AG10803 (cell line): Measurements from ENCODE around the gene RPS19BP1.
A peak's percentile ranks its signal among the peaks of the same experiment; 100 is the strongest.
"Not testable (repeated sequence)": the region's sequence is repeated elsewhere in the genome, so short reads cannot be mapped to it uniquely, and the experiment has no call there.

Source experiments
- DNase-seq: peaks from one replicate; pipeline ENCODE4 v3.0.0; 2010; ENCODE audit warnings: low read depth
- H3K4me3 ChIP-seq: 2 replicates; pipeline ENCODE4 v1.5.1; 2011; ENCODE audit warnings: mild to moderate bottlenecking, low read length, control low read depth
- TF ChIP-seq, protein P1 (sequence below): conservative IDR thresholded peaks from 2 replicates; pipeline ENCODE4 v1.5.1; 2011; ENCODE audit warnings: mild to moderate bottlenecking, low read length, control low read depth, inconsistent platforms

Gene RPS19BP1

DNA sequence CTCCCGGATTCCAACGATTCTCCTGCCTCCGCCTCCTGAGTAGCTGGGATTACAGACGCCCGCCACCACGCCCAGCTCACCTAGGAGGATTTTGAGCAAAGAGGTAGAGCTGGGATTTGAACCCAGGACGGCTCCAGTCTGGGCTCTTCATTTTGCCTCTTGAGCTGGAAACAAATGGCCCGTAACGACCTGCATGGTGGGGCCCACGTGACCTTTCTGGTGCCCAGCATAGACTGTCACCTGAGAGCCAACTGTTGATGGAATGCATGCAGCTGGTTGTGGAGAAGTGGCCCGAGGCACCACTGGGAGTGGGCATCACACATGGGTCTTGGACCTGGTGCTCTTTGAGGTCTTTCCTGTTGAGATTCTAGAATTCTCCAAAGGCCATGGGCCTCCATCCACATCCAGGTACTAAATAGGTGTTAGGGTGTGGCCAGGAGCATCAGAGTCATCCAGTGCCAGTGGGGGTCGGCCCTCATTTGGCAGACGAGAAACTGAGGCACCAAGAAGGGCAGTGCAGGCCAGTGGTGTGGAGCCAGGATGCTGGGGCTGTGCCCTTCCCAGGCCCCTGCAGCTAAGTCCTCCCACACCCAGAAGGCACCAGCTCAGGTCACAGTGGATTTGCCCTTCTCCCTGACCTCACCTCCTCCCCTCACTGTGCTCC lies 8.3 kb downstream of the RPS19BP1 start:
- DNase-seq: no peak
- TF ChIP-seq, protein P1, sequence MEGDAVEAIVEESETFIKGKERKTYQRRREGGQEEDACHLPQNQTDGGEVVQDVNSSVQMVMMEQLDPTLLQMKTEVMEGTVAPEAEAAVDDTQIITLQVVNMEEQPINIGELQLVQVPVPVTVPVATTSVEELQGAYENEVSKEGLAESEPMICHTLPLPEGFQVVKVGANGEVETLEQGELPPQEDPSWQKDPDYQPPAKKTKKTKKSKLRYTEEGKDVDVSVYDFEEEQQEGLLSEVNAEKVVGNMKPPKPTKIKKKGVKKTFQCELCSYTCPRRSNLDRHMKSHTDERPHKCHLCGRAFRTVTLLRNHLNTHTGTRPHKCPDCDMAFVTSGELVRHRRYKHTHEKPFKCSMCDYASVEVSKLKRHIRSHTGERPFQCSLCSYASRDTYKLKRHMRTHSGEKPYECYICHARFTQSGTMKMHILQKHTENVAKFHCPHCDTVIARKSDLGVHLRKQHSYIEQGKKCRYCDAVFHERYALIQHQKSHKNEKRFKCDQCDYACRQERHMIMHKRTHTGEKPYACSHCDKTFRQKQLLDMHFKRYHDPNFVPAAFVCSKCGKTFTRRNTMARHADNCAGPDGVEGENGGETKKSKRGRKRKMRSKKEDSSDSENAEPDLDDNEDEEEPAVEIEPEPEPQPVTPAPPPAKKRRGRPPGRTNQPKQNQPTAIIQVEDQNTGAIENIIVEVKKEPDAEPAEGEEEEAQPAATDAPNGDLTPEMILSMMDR: no peak
- H3K4me3 ChIP-seq: no peak overlapping the region

DNA sequence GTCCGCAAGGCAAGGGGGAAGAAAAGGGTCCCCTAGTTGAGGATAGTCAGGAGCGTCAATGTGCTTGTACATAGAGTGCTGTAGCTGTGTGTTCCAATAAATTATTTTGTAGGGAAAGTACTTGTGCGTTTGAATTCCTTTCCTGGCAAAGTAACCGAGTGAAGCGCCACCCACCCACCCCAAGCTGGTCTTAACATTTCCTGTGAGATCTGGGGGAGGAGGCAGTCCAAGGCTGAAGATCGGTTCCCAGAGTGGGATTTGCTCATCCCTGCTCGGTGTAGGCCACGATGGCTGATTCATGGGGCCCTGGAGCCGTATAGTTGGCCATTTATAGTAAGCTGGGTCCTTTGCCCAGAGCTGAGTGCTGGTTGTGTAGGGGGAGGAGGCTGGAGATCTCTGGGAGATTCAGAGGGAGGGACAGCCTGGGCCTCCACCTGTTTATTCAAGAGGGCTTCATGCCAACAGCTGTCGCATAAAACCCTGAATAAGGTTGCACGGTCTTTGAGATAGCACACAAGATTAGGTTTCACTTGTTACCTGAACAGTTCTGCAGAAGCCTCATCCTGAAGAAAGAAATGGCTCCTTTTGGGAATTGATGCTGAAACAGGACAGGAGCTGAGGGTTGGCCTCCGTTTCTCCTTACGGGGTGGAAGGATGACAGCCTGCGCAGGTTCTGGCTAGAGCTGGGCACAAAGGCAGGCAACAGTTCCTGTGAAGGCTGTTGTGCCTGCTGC lies 9.8 kb downstream of the RPS19BP1 start:
- TF ChIP-seq, protein P1: no peak
- peak; percentile 71 for DNase-seq
- peak overlapping the region; percentile 94 for H3K4me3 ChIP-seq

DNA sequence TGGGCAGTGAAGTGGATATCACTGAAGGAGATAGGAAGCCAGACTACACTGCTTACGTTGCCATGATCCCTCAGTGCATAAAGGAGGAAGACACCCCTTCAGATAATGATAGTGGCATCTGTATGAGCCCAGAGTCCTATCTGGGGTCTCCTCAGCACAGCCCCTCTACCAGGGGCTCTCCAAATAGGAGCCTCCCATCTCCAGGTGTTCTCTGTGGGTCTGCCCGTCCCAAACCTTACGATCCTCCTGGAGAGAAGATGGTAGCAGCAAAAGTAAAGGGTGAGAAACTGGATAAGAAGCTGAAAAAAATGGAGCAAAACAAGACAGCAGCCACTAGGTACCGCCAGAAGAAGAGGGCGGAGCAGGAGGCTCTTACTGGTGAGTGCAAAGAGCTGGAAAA lies 10.5 kb downstream of the RPS19BP1 start:
- DNase-seq: not testable (repeated sequence)
- H3K4me3 ChIP-seq: peak overlapping the region; percentile 94

DNA sequence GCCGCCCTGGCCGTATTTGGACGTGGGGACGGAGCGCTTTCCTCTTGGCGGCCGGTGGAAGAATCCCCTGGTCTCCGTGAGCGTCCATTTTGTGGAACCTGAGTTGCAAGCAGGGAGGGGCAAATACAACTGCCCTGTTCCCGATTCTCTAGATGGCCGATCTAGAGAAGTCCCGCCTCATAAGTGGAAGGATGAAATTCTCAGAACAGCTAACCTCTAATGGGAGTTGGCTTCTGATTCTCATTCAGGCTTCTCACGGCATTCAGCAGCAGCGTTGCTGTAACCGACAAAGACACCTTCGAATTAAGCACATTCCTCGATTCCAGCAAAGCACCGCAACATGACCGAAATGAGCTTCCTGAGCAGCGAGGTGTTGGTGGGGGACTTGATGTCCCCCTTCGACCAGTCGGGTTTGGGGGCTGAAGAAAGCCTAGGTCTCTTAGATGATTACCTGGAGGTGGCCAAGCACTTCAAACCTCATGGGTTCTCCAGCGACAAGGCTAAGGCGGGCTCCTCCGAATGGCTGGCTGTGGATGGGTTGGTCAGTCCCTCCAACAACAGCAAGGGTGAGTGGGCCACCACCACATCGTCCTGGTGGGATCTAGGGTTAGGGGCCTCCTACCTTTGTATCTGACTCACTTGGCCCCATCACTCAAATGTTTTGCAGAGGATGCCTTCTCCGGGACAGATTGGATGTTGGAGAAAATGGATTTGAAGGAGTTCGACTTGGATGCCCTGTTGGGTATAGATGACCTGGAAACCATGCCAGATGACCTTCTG lies 11.3 kb downstream of the RPS19BP1 start:
- peak; percentile 79 for DNase-seq

DNA sequence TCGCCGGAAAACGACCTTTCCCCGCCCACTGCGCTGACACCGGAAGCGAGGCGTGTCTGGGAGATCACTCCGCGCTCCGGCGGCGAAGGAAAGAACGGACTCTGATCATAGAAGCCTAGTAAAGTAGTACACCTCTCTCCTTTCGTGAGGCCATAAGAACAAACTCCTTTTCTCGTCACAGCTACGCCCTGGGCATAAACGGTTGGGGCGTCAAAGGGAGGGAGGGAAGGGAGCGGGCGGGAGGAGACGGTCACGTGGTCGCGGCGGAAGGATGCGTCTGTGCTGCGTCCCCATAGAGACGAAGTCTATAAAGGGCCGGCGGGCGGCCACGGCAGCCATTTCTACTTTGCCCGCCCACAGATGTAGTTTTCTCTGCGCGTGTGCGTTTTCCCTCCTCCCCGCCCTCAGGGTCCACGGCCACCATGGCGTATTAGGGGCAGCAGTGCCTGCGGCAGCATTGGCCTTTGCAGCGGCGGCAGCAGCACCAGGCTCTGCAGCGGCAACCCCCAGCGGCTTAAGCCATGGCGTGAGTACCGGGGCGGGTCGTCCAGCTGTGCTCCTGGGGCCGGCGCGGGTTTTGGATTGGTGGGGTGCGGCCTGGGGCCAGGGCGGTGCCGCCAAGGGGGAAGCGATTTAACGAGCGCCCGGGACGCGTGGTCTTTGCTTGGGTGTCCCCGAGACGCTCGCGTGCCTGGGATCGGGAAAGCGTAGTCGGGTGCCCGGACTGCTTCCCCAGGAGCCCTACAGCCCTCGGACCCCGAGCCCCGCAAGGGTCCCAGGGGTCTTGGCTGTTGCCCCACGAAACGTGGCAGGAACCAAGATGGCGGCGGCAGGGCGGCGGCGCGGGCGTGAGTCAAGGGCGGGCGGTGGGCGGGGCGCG lies 12.1 kb downstream of the RPS19BP1 start, which contains the start of gene ATF4:
Gene ATF4 (plus strand): TSS at position 337 of the 880 bp plus-strand sequence. CDS start 884 bp downstream, outside the sequence.
- peak; percentile 100 for DNase-seq

More for the DNA sequence above, 11.3 kb downstream of the RPS19BP1 start:
- H3K4me3 ChIP-seq: peak overlapping the region; percentile 94

DNA sequence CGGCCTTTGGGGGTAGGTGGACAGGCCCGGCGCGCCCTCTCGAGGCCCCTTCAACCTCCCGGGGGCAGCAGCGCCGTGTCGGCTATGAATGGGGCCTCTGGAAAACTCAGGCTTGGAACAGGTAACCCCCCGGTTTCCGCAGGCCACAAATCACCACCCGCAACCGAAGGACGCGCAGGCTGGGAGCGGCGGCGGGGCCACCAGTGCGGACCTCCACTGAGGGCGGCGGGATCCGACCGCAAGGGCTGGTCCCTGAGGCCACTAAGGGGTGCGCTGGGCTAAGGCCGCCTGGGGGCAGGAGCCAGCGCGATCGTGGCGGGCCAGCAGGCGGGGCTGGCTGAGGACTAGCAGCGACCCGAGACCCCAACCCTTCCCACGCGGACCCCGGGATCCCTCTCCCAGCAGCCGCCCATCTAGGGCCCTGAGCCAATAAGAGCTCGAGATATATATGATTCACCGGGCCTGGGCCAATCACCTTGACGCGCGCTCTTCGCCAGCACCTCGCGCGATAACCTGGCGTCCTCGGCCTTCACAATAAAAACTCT lies 12.8 kb downstream of the RPS19BP1 start:
- H3K4me3 ChIP-seq: peak overlapping the region; percentile 94
- peak; percentile 61 for DNase-seq
- TF ChIP-seq, protein P1: no peak; the same call in 1 of the 2 replicates

More for the DNA sequence above, 12.1 kb downstream of the RPS19BP1 start, which contains the start of gene ATF4:
- TF ChIP-seq, protein P1: no peak
- peak within 1 kb of the TSS; percentile 94 for H3K4me3 ChIP-seq

DNA sequence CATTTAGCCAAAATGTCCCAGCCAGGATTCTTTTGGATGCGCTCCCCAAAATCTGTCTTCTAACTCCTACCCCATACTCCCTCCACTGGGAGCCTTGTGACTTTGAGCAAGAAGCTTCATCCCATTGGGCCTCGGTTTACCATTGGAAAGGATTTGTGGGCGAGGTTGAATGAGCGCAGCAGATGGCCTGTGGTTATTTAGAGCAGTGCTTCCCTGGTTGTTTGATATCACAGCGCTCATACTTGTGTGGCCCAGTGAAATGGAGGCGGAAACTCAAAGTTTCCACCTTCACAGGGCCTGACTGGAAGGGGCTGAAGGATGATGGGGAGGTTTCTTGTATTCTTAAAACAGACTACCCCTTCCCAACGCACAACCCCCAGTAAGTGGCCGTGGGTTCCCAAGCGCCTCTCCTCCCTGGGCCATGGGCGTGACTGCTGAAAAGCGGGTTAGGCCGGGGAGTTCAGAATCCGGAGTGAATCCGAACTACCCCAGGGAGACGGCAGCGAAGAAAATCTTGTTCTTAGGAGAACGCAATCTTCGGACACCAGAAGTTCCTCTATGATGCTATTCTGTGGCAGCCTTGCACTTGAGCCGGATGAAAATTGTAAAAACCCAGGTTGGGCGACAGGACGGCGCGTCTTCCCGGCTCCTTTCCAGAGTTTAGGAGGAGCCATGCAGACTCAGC lies 13.4 kb downstream of the RPS19BP1 start:
- H3K4me3 ChIP-seq: peak overlapping the region; percentile 94
- no peak for DNase-seq
- TF ChIP-seq, protein P1: no peak
